ENCODE results near the gene CTNNBIP1. TPM values are rescaled to one million over a fixed set of nuclear protein-coding genes. Genes with fewer than 3 reads are reported as not detected.

Gene CTNNBIP1
- total and polyA plus RNA-seq, 4 donors = 6.7 to 10.6 (median 9.6) TPM

- Histone ChIP-seq H3K36me3 (ENCODE audit: control insufficient read depth in 4 of 4, insufficient read depth in 3 of 4, low read depth in 1 of 4, low read length in 3 of 4) (no peaks in the 10 kb centered on the region), H3K27me3 (ENCODE audit: control insufficient read depth in 4 of 4, insufficient read depth in 4 of 4, low read length in 3 of 4) (no peaks in the 10 kb centered on the region), H3K4me1 (ENCODE audit: control insufficient read depth in 4 of 4, insufficient read depth in 4 of 4, low read length in 3 of 4) (peaks cover 9 to 35% (median 30%) of the 10 kb centered on the region in 4 donors), H3K4me3 (ENCODE audit: low read depth in 1 of 3, low read length in 3 of 3) (no peak overlapping the region), H3K27ac (ENCODE audit: low read depth in 1 of 2, low read length in 2 of 2) (no peak overlapping the region), H3K9ac (ENCODE audit: low read depth in 1 of 2, low read length in 2 of 2) (no peak overlapping the region), H3K9me3 (ENCODE audit: control insufficient read depth in 4 of 4, low read length in 3 of 4) (no peaks in the 10 kb centered on the region)
- DNase-seq (ENCODE audit: low spot score) = no peak
- TF ChIP-seq CTCF (IDR thresholded peaks at IDR 0.05; ENCODE audit: low read depth, low read length, missing input control) = no peak
- TF ChIP-seq GABPA (IDR thresholded peaks at IDR 0.05 in 1 of 2, conservative IDR thresholded peaks at IDR 0.05 in 1 of 2) = no peak
- no peak for TF ChIP-seq ATF3 (IDR thresholded peaks at IDR 0.05)
- TF ChIP-seq FOXA2 (IDR thresholded peaks at IDR 0.05) = no peak
- no peak for TF ChIP-seq HNF4G (IDR thresholded peaks at IDR 0.05)
- no peak for TF ChIP-seq RXRA (IDR thresholded peaks at IDR 0.05)
- TF ChIP-seq NR2F2 (IDR thresholded peaks at IDR 0.05) = no peak
- TF ChIP-seq REST (IDR thresholded peaks at IDR 0.05) = no peak
- no peak for TF ChIP-seq EGR1 (IDR thresholded peaks at IDR 0.05; ENCODE audit: low read depth in 2 of 2)
- TF ChIP-seq JUND (IDR thresholded peaks at IDR 0.05) = no peak
- WGBS = 83% methylated on average over 4 of the region's 4 CpGs
Observed at GRCh38 chr1:9905010-9905409, 5.1 kb downstream of the CTNNBIP1 start.

- no peaks in the 10 kb centered on the region for H3K9me3 ChIP-seq (ENCODE audit: control insufficient read depth in 4 of 4, low read length in 3 of 4)
- no peak overlapping the region for H3K4me3 ChIP-seq (ENCODE audit: low read depth in 1 of 3, low read length in 3 of 3)
- H3K27me3 ChIP-seq (ENCODE audit: control insufficient read depth in 4 of 4, insufficient read depth in 4 of 4, low read length in 3 of 4) = no peaks in the 10 kb centered on the region
- no peak overlapping the region for H3K27ac ChIP-seq (ENCODE audit: low read depth in 1 of 2, low read length in 2 of 2)
- H3K36me3 ChIP-seq (ENCODE audit: control insufficient read depth in 4 of 4, insufficient read depth in 3 of 4, low read depth in 1 of 4, low read length in 3 of 4) = no peaks in the 10 kb centered on the region
- peaks cover 9 to 37% (median 31%) of the 10 kb centered on the region in 4 donors for H3K4me1 ChIP-seq (ENCODE audit: control insufficient read depth in 4 of 4, insufficient read depth in 4 of 4, low read length in 3 of 4)
- TF ChIP-seq RAD21 (IDR thresholded peaks at IDR 0.05) (no peak), TAF1 (conservative IDR thresholded peaks at IDR 0.05) (no peak), YY1 (IDR thresholded peaks at IDR 0.05) (no peak), NR2F2 (IDR thresholded peaks at IDR 0.05) (no peak), REST (IDR thresholded peaks at IDR 0.05) (no peak), HNF4A (conservative IDR thresholded peaks at IDR 0.05) (no peak), RXRA (IDR thresholded peaks at IDR 0.05) (no peak), ATF3 (IDR thresholded peaks at IDR 0.05) (no peak), CTCF (IDR thresholded peaks at IDR 0.05; ENCODE audit: low read depth, low read length, missing input control) (no peak), MAX (IDR thresholded peaks at IDR 0.05) (no peak), ZBTB33 (IDR thresholded peaks at IDR 0.05) (no peak), EGR1 (IDR thresholded peaks at IDR 0.05; ENCODE audit: low read depth in 2 of 2) (no peak)
- 88% methylated on average over 3 of the region's 3 CpGs for WGBS
- DNase-seq (ENCODE audit: low spot score) = no peak
- H3K9ac ChIP-seq (ENCODE audit: low read depth in 1 of 2, low read length in 2 of 2) = no peak overlapping the region
Observed at GRCh38 chr1:9904596-9904995, 5.5 kb downstream of the CTNNBIP1 start.

Measured in liver (tissue), 9 donors.